ENCODE results near the gene MXRA7.

DNA sequence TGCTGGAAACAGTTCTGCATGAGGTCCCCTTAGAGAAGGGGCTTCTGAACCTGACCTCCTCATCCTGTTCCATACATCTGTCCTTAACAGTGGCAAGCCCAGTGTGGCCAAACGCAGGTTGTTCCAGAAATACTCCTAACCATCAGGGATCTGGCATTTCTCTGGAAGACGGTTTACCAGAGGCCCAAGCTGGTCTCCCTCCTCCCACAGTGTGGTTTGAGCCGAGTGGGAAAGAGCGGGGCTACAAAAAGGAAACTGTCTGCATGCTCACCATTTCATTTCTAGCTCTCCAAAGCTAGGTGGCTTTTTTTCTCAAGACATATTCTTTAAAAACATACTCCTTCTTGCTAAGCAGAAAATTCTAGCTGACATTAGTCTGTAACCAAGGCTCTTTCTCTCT lies 6.0 kb downstream of the MXRA7 start:
- TF ChIP-seq, protein P1, sequence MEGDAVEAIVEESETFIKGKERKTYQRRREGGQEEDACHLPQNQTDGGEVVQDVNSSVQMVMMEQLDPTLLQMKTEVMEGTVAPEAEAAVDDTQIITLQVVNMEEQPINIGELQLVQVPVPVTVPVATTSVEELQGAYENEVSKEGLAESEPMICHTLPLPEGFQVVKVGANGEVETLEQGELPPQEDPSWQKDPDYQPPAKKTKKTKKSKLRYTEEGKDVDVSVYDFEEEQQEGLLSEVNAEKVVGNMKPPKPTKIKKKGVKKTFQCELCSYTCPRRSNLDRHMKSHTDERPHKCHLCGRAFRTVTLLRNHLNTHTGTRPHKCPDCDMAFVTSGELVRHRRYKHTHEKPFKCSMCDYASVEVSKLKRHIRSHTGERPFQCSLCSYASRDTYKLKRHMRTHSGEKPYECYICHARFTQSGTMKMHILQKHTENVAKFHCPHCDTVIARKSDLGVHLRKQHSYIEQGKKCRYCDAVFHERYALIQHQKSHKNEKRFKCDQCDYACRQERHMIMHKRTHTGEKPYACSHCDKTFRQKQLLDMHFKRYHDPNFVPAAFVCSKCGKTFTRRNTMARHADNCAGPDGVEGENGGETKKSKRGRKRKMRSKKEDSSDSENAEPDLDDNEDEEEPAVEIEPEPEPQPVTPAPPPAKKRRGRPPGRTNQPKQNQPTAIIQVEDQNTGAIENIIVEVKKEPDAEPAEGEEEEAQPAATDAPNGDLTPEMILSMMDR (conservative IDR thresholded peaks at IDR 0.05 in 1 of 2, IDR thresholded peaks at IDR 0.05 in 1 of 2; ENCODE audit: extremely low read depth in 1 of 2, insufficient read depth in 1 of 2, low read depth in 1 of 2, low read length in 2 of 2) = no peak
- no peak for TF ChIP-seq EZH2 (IDR thresholded peaks at IDR 0.05; ENCODE audit: borderline replicate concordance, low read length)
